Measurements from ENCODE around the gene CEP128. TPM values are rescaled to one million over a fixed set of nuclear protein-coding genes. Genes with fewer than 3 reads are reported as not detected.
A peak's percentile ranks its signal among the peaks of the same experiment; 100 is the strongest.

CEP128 gene
- polyA plus RNA-seq, 10 donors: 2.1 to 5.3 (median 4.3) TPM

DNA sequence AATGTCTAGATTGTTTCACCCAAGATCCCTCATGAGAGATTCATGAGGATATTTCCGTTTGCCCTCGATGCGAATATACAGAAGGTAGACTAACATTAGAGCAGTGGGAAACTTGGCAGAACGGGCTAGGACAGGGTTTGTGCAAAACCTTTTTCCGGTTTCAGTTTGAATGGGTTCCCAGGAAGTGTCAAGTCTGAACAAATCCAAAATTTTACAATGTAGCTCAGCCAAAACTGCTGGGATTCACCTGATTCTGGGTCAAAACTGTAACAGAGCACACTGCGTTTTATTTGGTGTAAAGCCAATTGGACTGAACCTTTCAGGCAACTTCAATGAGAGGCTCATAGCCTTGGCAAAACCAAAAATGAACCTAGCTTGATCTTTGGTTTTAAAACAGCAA lies 392.4 kb downstream of the CEP128 start:
- peak in 1 of 3 donors; percentile 11 for DNase-seq

DNA sequence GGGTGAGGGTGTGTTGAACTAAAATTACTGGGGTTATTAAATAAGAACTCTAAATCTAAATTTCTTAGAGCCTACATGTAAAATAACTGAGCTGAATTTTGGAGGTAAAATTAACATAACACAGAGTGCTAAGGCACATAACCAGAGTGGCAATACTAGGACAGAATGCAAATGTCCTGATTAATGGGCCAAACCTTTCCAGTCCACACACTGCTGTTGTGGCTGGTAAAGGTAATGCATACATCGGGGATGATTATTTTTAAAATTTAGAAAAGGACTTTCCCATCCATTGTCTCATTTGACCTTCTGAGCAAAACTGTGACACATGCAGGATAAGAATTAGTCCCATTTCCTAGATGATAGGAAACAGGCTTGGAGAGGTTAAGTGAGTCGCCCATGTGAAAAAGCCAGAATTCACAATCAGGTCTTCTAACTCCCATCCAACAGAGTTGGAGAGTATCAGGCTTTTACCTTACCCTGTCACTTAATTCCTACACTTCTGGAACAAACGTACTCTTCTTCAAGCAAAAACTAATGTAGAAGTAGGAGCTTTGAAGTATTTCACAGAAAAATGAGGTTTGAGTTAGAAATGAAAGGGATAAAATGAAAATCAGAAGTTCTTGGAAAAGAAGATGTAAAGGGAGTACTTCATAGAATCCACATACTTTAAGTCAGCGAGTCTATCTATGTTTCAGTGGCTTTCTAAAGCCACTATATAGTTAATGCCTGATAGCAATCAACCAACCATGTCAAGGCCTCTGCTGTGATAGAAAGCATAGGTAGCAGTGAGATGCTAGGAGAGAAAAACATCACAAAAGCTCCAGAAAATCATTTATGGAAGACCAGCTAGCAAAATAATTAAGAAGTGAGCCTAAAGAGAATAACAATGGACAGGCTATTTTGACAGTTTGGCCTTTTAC lies 395.3 kb downstream of the CEP128 start:
- DNase-seq: no peak

DNA sequence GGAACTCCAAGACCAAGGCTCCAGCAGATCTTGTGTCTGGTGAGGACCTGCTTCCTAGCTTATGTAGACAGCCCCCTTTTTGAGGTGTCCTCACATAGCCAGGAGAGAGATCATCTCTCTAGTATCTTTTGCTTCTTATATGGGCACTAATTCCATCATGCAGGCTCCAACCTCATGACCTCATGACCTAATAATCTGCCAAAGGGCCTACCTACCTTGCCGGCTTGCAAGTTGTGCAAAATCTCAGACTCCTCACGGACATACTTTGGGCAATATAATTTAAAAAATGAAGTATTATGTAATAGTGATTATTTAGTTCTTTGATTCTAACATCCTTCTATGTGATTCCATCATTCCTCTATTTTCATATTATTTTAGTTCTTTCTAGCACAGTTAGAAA lies 397.2 kb downstream of the CEP128 start:
- DNase-seq: no peak

DNA sequence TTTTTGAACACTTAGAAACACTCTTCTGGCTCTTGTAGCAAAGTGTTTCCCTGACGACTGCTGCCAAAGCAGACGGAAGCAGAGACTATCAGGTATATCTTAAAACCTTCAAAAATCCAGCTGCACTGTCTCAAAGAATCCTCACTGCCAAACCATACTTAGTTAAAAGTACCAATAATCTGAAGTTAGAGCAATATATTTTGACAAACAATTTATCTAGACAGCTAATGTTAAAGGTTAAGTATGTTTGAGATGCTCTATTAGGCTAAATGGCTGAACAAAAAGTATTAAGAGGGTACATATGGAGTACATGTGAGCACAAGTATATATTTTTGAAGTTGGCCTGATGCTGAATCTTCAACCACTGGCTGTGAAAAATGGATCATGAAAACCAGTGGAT lies 398.3 kb downstream of the CEP128 start:
- no peak for DNase-seq

DNA sequence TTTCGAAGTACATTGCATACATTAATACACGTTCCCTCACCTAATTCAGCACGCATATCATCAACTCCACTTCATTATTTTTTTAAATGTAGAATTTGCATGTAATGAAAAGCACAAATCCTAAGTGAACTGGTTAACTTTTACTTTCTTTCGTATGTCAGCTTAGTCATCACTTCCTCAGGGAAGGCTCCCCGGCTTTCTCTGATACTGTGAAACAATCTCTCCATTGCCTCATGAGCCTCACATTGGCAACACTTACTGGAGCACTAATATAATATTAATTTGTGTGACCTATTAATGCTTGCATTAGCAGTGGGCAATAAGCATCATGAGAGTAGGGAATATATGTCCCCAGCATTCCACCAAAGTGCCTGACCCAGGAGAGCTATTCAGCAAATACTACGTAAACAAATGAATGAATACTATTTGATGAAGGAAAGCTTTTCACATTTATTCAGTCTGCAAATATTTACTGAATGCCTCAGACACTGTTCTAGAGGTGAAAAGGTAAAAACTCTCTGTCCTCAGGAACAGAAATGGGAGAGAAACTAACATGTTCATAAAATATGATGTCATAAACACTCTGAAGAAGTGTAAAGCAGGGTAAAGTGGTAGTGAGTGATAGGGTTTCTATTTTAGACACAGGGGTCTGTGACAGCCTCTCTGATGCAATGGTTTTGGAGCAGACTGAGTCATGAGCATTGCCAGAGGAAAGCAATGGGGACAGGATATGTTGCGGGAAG lies 402.7 kb downstream of the CEP128 start:
- no peak for DNase-seq

DNA sequence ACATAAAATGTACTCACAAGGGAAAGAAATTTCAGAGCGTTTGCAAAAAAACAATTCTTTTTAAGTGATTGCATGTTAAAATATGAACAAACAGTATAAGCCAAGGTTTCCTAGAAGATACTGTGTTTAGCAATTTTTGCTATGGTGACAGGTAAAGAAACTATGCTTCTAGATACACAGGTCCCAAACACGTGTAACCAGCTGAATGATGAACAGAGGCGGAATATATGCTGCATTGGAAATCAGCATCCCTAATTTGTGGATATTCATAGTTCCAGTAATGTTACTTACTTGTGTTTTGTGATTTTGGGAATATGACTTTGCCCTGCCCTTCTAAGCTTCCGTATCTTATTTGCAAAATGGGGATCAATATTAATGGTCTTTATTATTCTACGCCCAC lies 403.9 kb downstream of the CEP128 start:
- no peak for DNase-seq

DNA sequence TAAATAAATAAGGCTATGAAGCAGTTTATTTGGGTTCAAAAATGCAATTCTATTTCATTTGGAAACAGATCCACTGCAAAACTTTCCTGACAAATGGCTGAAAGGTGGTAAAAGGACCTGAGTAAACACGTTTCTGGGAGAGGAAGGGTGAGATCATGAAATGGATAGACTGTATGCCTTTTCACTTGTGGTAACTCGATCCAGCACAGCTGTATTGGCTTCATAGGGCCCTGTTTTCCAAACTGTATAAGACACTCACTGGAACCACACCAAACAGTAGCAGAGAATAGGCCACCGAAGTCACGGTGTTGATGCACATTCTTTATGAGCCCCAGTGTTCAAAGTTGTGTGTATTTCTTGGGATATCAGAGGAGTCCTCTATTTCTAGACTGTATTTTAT lies 405.1 kb downstream of the CEP128 start:
- peak; percentile 14 to 45 (median 29) for DNase-seq

DNA sequence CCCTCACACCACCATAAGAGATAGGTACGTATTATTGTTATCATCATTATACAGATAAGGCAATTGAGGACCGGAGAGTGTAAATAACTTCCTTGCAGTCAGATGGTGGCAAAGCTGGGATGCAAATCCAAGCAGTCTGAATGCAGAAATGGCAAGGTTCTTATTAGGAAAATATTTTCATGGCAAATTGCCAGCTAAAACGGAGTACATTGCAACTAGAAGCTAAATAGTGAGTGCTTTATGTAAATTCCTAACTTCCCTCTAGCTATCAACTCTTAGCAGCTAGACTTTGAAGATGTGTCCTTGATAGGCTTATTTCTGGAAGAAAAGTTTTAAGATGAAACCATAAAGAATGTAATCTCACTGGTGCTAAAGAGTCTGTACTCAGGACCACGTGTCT lies 406.4 kb downstream of the CEP128 start:
- DNase-seq: peak in 1 of 3 donors; percentile 7

DNA sequence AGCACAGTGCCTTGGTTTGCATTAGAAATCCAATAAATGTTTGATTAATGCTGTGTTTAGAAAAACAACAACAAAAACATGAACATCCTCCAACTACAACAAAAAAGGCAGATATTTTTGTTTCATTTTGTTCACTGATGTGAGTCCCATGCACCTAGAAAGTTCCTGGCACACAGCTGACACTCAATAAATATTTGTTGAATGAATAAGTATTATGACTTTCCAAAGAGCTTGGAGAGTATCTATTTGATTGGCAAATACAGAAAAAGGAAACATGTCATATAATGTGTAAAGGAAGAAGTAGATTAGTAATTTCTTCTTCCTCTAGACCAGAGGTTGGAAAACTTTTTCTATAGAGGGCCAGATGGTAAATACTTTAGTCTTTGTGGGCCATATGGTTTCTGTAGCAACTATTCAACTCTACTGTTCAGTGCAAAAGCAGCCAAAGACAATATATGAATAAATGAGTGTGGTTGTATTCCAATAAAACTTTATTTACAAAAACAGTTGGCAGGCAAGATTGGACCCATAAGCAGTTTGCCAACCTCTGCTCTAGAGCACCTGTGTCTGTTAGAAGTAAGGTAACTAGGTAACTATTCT lies 417.9 kb downstream of the CEP128 start:
- no peak for DNase-seq

DNA sequence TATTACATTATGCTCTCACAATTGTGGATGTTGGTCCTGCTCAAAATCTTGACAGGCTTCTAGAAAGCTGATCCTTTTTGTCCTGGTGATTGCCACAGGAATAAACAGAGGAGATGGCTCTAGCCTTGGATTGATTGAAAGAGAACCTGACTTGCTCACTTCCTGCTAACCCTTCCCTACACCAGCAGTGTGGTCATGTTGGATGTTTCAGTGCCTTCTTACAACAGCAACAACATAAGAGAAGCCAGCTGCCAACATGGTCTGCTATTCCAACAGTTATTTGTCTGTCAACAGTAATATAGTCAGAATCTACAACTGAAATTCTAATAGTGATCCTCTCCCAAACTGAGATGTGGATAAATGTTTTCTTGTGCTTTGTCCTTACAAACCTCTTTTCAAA lies 418.6 kb downstream of the CEP128 start:
- DNase-seq: no peak

DNA sequence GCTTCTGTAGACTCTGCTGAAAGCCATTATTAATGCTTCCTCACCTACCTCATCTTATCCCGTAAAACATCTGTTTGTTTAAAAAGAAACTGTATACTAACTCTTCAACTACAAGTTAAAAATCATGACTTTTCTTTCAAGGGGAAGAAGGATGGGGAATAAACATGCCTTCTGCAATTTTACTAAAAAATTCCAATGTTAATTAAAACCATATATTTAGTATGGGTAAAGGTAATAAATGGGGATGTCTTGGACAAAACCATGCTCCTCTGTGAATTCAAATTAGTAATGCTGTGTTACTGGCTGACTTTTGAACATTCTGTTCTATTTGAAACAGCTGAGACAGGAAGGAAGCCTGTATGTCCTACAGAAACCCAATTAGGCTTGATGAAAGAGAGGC lies 419.1 kb downstream of the CEP128 start:
- peak in 2 of 3 donors; percentile 11 to 13 for DNase-seq

DNA sequence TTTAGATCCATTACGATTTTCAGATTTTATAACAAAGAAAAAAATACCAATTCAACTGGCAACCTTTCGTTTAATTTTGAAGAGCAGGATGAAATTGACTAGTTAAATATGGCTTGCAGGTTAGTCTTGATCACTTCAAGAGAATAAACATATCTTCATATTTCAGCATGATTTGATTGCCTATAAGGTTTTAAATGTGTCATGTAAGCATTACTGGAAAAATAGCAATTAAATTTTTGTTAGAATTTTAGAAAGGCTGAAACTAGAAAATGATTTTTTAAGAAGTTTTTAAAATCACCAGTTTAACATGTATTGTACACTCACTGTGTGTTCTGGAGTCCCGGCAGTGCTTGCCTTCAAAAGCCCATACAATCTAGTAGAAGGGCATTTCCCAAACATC lies 420.1 kb downstream of the CEP128 start:
- DNase-seq: no peak

DNA sequence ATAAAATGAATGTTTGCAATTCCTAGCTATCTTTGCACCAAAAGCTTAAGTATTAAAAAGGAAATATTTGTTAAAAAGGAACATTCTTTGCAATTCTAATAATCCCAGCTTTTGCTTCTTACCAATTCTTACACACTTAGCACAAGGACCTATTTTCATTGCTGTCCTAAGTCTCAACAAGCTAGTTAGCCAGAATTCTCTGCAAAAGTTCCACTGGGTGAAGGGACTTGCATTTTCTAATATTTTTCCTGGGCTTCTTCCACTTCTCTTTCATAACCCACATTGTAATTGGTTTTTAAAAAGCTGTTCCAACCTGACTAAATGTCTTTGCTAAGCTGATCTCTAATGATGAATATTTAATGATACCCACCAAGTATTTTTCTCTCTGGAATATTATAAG lies 422.5 kb downstream of the CEP128 start:
- DNase-seq: no peak

DNA sequence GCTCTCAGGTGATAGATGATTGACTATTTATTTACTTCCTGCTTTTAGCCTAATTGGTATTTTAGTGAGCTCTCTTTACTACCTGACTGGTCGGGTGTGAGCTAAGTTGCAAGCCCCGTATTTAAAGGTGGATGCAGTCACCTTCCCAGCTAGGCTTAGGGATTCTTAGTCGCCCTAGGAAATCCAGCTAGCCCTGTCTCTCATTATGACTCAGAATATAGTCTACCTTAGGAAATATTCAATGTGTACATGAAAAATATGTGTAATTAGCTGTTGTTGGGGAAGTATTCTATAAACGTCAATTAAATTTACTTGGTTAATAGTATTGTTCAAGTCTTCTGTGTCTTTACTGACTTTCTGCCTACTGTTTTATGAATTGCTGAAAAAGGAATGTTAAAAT lies 423.4 kb downstream of the CEP128 start:
- no peak for DNase-seq

DNA sequence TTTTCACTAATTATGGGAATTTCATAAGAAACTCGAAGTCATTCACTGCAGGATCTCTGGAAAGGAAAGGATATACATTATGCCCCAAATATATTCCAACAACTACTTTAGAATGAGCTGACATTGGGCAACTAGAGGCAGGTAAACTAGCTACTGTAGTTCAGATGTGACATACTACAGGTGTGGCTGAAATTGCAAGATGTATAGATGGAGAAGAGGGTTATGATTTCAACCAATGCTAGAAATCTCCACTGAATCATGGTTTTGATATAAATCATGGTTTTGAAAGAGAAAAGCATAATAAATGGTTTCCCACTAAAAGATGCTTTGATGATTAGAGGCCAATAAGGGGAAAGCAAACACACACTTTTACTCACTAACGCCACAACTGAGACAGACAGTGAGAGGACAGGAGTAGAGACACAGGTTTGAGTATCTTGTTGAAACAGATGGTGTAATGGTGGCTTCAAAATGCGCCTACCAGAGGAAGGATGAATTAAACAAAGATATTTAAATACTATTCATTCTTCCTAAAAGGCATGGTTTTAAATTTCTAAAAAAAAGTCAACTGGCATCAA lies 434.2 kb downstream of the CEP128 start:
- DNase-seq: no peak

DNA sequence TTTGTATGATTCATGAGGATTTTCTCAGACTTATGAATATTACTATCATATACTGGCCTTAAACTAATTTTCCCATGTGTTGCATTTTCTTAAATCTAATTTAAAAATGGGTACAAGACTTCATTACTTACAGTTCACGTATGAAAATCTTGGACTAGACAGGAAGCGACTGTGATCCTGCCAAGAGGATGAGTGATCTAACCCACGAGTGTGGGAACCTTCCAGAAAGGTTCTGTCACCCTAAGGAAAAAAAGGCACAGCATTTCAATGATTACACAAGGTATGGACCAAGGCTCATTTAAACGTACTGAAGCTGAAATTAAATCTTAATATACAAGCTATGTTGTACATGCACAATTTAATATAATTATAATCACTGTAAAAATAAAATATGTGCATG lies 436.8 kb downstream of the CEP128 start:
- DNase-seq: no peak

DNA sequence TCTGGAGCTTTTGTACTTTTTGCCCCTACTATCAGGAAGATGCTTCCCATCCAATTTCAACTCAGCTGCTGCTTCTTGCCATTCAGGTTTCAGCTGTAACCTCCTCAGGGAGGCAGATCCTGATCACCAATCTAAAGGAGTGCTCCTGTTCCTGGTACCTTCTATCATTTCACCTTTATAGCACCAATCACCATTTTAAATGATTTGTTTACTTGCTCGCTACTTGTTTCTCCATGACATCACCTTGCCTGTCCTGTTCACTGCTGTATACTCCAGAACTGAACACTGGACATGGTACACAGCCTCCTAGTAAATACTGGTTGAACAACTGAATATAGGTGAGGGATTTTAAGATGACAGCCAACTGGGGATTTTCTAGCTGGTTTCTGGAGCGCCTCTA lies 443.0 kb downstream of the CEP128 start:
- DNase-seq: no peak

DNA sequence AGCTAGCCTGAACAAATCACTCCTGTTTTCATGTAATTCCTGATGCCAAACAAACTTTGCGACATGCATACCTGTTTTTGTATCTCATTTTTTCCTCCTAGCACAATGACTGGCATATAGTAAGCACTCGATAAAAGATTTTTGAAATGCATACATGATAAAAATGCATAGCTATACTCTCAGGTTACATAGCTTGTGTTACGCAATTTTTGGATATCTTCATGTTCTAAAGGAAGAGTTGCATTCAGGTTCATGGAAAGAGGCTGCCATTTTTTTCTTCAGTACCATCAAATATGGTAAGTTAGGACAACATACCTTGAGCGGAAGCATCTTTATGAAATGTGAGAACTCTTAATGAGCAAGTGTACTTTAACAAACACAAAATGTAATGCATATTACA lies 445.4 kb downstream of the CEP128 start:
- DNase-seq: no peak

DNA sequence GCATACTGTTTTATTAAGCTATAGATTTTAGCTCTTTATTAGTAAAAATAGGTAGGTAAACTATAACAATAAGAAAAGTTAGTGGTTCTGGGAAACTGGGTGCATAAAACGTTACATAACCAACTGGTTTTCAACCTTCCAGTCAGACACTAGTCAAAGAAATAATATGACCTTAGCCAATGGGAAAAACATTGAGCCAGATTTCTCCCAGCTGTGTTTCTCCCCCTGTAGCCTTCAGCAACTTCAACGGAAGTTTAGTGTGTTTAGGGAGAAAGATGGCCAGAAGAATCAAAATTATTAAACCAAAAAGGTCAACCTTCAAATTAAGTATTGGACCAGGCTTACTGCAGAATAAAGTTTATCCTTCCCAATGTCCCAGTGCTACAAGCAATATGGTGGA lies 446.8 kb downstream of the CEP128 start:
- DNase-seq: no peak

DNA sequence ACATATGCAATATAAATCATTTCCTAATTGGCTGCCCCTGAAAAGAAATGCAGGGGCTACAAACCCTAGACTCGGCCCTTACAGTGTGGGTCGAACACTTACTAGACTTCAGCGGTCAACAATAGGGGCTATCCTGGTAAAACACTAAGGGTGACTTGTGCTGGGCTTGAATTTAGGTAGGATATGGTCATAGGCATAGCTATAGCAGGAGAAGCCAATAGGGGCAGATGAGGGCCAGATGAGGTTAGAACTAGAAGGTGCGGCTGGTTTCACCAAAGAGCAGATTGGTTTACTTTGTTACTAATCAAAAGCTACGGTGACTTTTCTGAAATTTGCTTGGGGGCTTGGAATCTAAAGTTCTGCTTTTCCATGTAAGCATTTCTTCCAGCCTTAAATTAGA lies 447.9 kb downstream of the CEP128 start:
- peak in 1 of 3 donors; percentile 26 for DNase-seq

DNA sequence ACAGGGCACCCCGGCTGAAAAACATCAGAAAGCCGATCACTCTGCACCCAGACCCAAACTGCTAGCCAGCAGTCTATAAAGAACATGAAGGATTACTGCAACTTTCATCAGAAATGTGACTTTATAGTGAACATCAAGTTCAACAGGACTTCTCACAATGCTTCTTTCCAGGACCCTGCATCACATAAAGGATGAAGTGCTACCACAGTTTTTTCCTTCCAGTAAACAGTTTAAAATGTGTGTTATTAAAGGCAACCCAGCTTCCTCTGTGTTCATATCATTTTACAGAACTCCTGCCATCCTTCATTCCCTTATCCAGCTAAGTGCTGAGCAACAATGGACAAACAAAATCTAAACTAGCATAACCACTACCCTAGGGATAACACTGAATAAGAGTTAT lies 449.9 kb downstream of the CEP128 start:
- DNase-seq: peak in 1 of 3 donors; percentile 45

DNA sequence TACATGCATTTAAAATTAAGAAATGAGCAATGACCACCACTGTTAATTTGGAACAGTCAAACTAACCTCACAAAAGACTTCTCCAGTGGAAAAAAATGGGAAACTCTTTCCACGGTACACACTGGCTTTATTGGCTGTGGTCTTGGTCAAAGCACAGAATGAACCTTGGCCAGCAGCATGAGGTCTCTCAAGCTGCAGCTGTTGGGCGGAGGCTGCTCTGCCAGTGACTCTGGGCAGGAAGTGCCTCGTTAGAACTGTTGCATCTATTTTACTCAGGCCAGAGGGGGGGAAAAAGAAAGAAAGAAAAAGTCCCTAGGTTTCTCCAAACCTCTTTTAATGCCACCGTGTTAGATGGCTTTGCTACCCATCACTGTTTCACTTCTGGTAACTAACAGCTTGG lies 450.4 kb downstream of the CEP128 start:
- DNase-seq: peak; percentile 53 to 70 (median 58)

All from muscle of back (tissue), 11 donors.